Measurements from ENCODE around the gene C14orf132. TPM values are rescaled to one million over a fixed set of nuclear protein-coding genes. Genes with fewer than 3 reads are reported as not detected.

The C14orf132 gene
- total RNA-seq, 6 donors from 2014 or later = 36.7 to 64.6 (median 59.6) TPM

DNA sequence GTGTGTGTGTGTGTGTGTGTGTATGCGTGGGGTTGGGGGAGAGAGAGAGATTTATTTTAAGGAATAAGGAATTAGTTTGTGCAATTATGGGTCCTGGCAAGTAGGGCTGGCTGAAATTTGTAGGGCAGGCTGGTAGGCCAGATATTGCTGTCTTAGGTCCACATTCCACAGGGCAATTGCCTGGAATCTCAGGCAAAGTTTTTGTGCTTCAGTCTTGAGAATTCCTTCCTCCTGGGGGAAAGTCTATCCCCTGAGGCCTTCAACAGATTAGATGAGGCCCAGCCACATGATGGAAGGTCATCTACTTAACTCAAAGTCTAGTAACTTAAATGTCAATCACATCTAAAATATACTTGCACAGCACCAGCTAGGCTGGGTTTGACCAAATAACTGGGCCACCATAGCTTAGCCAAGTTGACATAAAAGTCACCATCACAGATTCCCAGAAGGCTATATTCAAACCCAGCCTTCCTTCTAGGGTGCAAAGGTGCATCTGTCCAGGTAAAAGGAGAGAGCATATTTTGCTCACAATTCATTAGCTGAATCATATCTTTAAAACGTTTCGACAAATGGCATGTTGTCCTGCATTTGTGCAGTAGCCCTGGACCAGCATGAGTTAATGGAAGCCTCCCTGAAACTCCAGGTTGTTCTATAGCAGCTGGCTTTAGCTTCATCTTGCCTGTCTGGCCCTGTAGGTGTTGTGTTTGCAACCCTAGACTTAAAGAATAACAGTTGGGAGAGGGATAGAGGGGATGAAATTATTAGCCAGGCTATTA is 63.1 kb downstream of the C14orf132 start:
- Histone ChIP-seq H3K4me1 (peaks cover 0 to 10% (median 4%) of the 10 kb centered on the region in 4 donors), H3K9me3 (no peaks in the 10 kb centered on the region), H3K27ac (no peak overlapping the region), H3K27me3 (no peaks in the 10 kb centered on the region), H3K4me3 (no peak overlapping the region), H3K36me3 (no peaks in the 10 kb centered on the region)
- no peak for TF ChIP-seq POLR2AphosphoS5 (IDR thresholded peaks at IDR 0.05)
- TF ChIP-seq EP300 (IDR thresholded peaks at IDR 0.05) = no peak
- no peak for TF ChIP-seq POLR2A (IDR thresholded peaks at IDR 0.05)
- TF ChIP-seq, protein P1, sequence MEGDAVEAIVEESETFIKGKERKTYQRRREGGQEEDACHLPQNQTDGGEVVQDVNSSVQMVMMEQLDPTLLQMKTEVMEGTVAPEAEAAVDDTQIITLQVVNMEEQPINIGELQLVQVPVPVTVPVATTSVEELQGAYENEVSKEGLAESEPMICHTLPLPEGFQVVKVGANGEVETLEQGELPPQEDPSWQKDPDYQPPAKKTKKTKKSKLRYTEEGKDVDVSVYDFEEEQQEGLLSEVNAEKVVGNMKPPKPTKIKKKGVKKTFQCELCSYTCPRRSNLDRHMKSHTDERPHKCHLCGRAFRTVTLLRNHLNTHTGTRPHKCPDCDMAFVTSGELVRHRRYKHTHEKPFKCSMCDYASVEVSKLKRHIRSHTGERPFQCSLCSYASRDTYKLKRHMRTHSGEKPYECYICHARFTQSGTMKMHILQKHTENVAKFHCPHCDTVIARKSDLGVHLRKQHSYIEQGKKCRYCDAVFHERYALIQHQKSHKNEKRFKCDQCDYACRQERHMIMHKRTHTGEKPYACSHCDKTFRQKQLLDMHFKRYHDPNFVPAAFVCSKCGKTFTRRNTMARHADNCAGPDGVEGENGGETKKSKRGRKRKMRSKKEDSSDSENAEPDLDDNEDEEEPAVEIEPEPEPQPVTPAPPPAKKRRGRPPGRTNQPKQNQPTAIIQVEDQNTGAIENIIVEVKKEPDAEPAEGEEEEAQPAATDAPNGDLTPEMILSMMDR (IDR thresholded peaks at IDR 0.05) = no peak
- DNase-seq (no peak), ATAC-seq (ENCODE audit: low FRiP score in 2 of 2) (no peak)
- 69 to 87% methylated on average over 3 of the region's 3 CpGs for WGBS, 2 donors

- whole genome bisulfite sequencing, 2 donors = 79 to 85% methylated on average over 2 of the region's 2 CpGs
These were observed 63.9 kb downstream of the C14orf132 start for GRCh38 chr14:96103075-96103474.

GRCh38 chr14:96103560-96104460 is 64.6 kb downstream of the C14orf132 start:
- Histone ChIP-seq H3K4me3 (no peak overlapping the region), H3K27me3 (no peaks in the 10 kb centered on the region), H3K4me1 (peaks cover 0 to 10% (median 4%) of the 10 kb centered on the region in 4 donors), H3K36me3 (no peaks in the 10 kb centered on the region), H3K9me3 (no peaks in the 10 kb centered on the region), H3K27ac (peak overlapping the region in 1 of 4 donors; percentile 57)
- no peak for DNase-seq
- 94 to 96% methylated on average over 5 to 6 of the region's 6 CpGs for whole genome bisulfite sequencing, 2 donors
- TF ChIP-seq POLR2A (IDR thresholded peaks at IDR 0.05) (no peak), EP300 (IDR thresholded peaks at IDR 0.05) (no peak), POLR2AphosphoS5 (IDR thresholded peaks at IDR 0.05) (no peak)
- TF ChIP-seq, protein P1 (IDR thresholded peaks at IDR 0.05) = no peak
- no peak for ATAC-seq (ENCODE audit: low FRiP score in 2 of 2)

More at GRCh38 chr14:96103075-96103474, 63.9 kb downstream of the C14orf132 start:
- ATAC-seq (ENCODE audit: low FRiP score in 2 of 2) (no peak), DNase-seq (no peak)
- Histone ChIP-seq H3K9me3 (no peaks in the 10 kb centered on the region), H3K4me1 (peaks cover 0 to 10% (median 4%) of the 10 kb centered on the region in 4 donors), H3K36me3 (no peaks in the 10 kb centered on the region), H3K27me3 (no peaks in the 10 kb centered on the region), H3K27ac (no peak overlapping the region), H3K4me3 (no peak overlapping the region)
- TF ChIP-seq EP300 (IDR thresholded peaks at IDR 0.05) = no peak
- no peak for TF ChIP-seq POLR2AphosphoS5 (IDR thresholded peaks at IDR 0.05)
- TF ChIP-seq POLR2A (IDR thresholded peaks at IDR 0.05) = no peak
- TF ChIP-seq, protein P1 (IDR thresholded peaks at IDR 0.05) = no peak

GRCh38 chr14:96104469-96105057 is 65.4 kb downstream of the C14orf132 start:
- H3K9me3 ChIP-seq = no peaks in the 10 kb centered on the region
- H3K4me3 ChIP-seq = no peak overlapping the region
- WGBS, 2 donors = 59 to 68% methylated on average over 18 of the region's 19 CpGs
- peak; percentile 40 to 84 for DNase-seq
- peak overlapping the region in 2 of 4 donors; percentile 44 to 57 for H3K27ac ChIP-seq
- peak; percentile 65 to 90 for ATAC-seq (ENCODE audit: low FRiP score in 2 of 2)
- H3K36me3 ChIP-seq = no peaks in the 10 kb centered on the region
- no peaks in the 10 kb centered on the region for H3K27me3 ChIP-seq
- H3K4me1 ChIP-seq = peaks cover 0 to 10% (median 4%) of the 10 kb centered on the region in 4 donors
- TF ChIP-seq POLR2AphosphoS5 (IDR thresholded peaks at IDR 0.05) (peak; percentile 81 to 85), POLR2A (IDR thresholded peaks at IDR 0.05) (no peak), EP300 (IDR thresholded peaks at IDR 0.05) (peak in 2 of 4 donors; percentile 63 to 83)
- TF ChIP-seq, protein P1 (IDR thresholded peaks at IDR 0.05) = peak in 1 of 6 experiments; percentile 4
